GM18951 (cell line): ENCODE results near the gene FBH1.
"Not testable (repeated sequence)": the region's sequence is repeated elsewhere in the genome, so short reads cannot be mapped to it uniquely, and the experiment has no call there.

Source experiments
- POLR2A ChIP-seq: IDR thresholded peaks from 4 replicates; pipeline ENCODE4 v1.6.1; 2011; ENCODE audit warnings: mild to moderate bottlenecking; ENCODE audit not compliant: insufficient read length, insufficient read depth; ENCODE audit errors: extremely low read depth
- in situ Hi-C: fragments of 300-500 bp; cut with MboI; formaldehyde crosslinking; loops from one replicate; pipeline ENCODE4 v1.12.0; 2022; ENCODE audit warnings: low sequenced_read_pairs, mixed read lengths, inconsistent platforms; ENCODE audit not compliant: unreplicated experiment

The FBH1 gene

GRCh38 chr10:5904227-5904626 lies 14.2 kb downstream of the FBH1 start:
- no peak for TF ChIP-seq POLR2A
- in situ Hi-C loops = no loop called here

DNA sequence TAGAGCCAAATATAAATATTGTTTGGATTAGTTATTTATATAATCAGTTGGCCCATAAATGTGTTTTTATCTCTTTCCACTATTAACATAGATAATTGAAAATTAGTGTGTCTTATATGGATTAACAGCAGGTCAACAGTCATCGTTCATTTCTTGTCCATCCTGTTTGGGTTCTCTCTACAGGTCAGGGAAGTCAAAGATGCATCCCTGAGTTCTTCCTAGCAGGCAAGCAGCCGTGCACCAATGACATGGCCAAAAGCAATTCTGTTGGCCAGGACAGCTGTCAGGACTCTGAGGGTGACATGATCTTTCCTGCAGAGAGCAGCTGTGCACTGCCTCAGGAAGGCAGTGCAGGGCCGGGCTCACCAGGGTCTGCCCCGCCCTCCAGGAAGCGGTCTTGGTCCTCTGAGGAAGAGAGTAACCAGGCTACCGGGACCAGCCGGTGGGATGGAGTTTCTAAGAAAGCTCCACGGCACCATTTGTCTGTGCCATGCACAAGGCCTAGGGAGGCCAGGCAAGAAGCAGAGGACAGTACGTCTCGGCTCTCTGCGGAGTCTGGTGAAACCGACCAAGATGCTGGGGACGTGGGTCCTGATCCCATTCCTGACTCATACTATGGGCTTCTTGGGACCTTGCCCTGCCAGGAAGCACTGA lies 15.9 kb downstream of the FBH1 start:
- no peak for TF ChIP-seq POLR2A
- in situ Hi-C loops = no loop called here

DNA sequence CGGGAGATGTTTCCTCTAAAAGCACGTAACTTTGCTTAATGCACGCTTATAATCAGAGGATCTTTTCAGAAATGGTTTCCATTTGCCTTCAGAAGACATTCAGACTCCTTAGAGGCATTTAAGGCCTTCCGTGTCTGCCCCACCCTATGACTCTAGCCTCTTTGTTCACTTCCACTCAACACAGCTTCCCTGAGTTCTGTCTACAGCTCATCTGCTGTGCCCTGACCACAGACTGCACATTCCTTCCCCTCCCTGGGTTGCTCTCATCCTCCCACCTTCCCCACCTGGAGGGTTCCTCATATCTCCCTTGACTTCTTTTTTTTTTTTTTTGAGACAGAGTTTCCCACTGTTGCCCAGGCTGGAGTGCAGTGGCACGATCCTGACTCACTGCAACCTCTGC lies 16.6 kb downstream of the FBH1 start:
- TF ChIP-seq POLR2A = no peak
- in situ Hi-C loops = no loop called here

DNA sequence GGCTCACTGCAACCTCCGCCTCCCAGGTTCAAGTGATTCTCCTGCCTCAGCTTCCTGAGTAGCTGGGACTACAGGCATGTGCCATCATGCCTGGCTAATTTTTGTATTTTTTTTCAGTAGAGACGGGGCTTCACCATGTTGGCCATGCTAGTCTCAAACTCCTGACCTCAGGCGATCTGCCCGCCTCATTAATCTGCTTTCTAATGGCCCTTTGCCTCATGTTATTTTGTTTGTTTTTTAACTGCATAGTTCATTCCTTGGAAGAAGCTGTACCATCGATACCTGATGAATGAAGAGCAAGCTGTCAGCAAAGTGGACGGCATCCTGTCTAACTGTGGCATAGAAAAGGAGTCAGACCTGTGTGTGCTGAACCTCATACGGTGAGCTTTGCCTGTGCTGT lies 18.6 kb downstream of the FBH1 start:
- in situ Hi-C loops = not testable (repeated sequence)

DNA sequence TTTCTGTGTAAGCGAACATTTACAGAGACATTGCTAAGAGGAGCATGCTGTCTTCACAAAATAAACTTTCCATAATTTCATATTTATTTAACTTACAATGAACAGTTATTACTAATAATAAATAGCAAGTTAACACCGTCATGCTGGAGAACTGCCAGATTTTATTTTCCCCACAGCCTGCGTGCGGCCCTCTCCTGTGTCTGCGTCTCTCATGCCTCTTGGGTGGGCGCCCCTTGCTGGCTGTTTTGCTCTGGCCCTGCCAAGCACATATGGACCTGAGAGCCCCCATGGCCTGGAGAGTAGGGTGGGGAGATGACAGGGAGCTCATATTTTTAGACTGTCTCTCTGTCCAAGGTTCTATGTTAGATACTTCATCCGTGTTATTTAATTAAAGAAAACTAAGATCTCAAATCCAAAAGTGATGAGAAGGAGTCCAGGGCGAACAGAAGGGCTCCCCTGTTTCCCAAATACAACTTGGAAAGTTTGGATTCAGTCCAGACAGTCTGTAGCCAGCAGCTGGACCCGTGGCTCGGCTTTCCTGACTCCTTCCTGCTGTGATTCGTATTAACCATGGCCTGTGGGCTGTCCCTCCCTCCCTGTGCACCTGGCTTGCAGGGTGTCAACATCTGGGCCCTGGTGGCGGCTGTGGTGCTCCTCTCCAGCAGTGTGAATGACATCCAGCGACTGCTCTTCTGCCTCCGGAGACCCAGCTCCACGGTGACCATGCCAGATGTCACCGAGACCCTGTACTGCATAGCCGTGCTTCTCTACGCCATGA lies 20.5 kb downstream of the FBH1 start:
- no peak for TF ChIP-seq POLR2A

GRCh38 chr10:5911670-5912069 lies 21.6 kb downstream of the FBH1 start:
- no peak for TF ChIP-seq POLR2A
- in situ Hi-C loops = no loop called here

More for the DNA sequence above, 20.5 kb downstream of the FBH1 start:
- in situ Hi-C loops = no loop called here

GRCh38 chr10:5913736-5914135 lies 23.7 kb downstream of the FBH1 start:
- no peak for TF ChIP-seq POLR2A
- in situ Hi-C loops = no loop called here

DNA sequence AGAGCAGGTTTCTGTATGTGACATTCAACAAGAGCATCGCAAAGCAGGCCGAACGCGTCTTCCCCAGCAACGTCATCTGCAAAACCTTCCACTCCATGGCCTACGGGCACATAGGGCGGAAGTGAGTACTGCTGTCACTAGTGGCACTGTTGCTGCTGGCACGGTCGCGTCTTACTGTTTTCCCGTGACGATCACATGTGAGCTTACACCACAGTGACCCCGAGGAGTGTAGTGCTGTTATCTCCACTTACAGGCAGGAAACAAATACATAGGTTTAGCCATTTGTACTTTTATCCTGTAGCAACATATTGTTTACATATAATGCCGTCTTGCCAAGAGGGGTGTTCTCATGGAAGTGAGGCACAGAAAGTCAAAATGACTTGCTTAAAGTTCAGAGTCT lies 25.4 kb downstream of the FBH1 start:
- no peak for TF ChIP-seq POLR2A
- in situ Hi-C loops = no loop called here

- no peak for TF ChIP-seq POLR2A
- in situ Hi-C loops = no loop called here
Observed at GRCh38 chr10:5917305-5917704, 27.3 kb downstream of the FBH1 start.

DNA sequence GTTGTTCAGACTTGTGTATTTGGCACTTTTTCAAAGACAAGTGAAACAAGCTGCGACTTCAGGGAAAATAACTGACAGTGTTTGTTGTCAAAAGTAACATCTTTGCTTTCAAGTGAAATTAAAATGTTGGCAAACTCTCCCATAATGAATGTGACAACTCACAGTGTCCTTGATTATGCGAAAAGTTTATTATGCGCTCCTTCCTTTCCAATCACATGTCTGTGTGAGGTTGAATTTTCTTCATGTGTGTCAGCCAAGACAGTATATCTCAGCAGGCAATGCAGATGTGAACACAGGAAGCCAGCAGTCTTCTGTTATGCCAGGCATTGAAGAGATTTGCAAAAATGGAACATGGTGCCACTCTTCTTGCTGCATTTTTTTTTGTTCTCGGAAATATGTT lies 28.7 kb downstream of the FBH1 start:
- in situ Hi-C loops = no loop called here

GRCh38 chr10:5919568-5919967 lies 29.5 kb downstream of the FBH1 start:
- no peak for TF ChIP-seq POLR2A
- in situ Hi-C loops = no loop called here

More for the DNA sequence above, 28.7 kb downstream of the FBH1 start:
- no peak for TF ChIP-seq POLR2A

- in situ Hi-C loops = no loop called here
- no peak for TF ChIP-seq POLR2A
Observed at GRCh38 chr10:5921746-5922145, 31.7 kb downstream of the FBH1 start.

DNA sequence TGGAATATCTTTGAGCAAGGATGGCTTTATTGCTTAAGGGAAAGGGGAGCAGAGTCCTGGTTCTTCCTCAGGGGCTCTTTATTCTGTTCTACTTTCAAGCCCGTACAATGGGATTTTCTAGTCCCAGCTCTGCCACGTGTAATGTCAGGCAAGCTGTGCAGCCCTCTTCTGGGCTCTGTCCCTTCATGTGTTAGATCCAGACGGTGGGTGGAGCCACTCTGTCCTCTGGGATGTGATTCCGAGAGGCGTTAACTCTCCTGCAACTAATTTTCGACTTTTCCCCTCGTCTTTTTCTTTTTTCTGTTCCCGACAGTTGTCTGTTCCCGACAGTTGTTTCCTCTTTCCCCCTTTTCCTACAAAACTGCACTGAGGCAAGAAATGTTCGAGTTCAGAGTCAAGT lies 34.8 kb downstream of the FBH1 start:
- in situ Hi-C loops = no loop called here
- TF ChIP-seq POLR2A = no peak

DNA sequence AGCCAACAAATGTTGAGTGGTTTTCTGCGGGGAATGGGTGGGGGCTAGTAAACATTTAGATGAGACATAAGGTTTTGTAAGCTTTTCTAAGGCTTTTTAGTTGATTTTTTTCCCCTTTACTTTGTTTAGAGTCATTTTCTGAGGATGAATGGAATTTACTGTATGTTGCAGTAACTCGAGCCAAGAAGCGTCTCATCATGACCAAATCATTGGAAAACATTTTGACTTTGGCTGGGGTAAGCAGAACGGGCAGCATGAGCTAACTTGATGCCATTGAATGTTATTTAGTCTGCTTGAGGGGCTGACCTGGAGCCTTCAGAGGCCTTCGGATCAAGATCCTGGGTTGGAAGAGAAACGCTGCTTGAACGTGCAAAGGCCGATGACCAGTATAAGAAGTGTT lies 37.3 kb downstream of the FBH1 start:
- no peak for TF ChIP-seq POLR2A
- in situ Hi-C loops = no loop called here

DNA sequence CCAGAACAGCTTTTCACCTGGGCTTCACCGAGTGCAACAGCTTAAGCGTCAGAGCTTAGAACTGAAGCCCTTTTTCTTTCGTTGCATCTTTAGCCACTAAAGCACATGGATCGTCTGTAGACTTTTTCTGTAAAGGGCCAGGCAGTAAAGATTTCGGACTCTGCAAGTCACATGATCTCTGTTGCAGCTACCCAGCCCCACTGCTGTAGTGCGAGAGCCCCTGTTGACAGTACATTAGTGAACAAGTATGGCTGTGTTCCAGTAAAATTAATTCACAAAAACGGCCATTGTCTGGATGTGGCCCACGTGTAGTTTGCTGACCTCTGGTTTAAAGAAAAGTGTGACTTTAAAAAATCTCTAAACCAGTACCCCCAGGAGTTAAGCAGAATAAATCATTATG lies 39.4 kb downstream of the FBH1 start:
- TF ChIP-seq POLR2A = no peak
- in situ Hi-C loops = no loop called here

DNA sequence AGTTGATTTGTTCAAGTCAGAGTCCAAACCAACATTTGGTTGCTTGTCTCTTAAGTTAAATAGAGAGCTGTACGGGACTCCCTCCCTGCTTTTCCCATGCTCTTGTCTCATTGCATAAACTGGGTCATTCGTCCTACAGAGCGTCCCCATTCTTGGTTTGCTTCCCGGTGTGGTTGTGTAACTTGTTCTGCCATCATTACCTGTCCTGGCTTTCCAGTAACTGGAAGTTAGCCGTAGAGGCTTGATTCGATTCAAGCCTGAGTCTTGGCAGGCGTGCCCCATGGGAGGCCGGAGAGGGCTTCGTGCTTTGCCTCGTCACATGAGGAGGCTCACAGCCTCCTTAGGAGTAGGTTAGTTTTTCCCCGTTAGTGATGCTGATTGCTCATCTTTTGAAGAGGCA lies 40.2 kb downstream of the FBH1 start:
- in situ Hi-C loops = no loop called here
- no peak for TF ChIP-seq POLR2A
